HG03139 (cell line): ENCODE results near the gene CEP55.

ENCODE experiments used
- ATAC-seq: cut with Tn5 transposase; IDR thresholded peaks from one replicate; pipeline ENCODE4 v1.9.1; 2021; ENCODE audit not compliant: unreplicated experiment

The CEP55 gene

GRCh38 chr10:93468461-93469213 lies 27.8 kb upstream of the CEP55 start:
- ATAC-seq, result no peak

- no peak for ATAC-seq
Observed at GRCh38 chr10:93469454-93469853, 27.0 kb upstream of the CEP55 start.

- no peak for ATAC-seq
Observed at GRCh38 chr10:93471110-93471651, 25.2 kb upstream of the CEP55 start.

- ATAC-seq, result no peak
Observed at GRCh38 chr10:93473161-93473560, 23.3 kb upstream of the CEP55 start.

GRCh38 chr10:93473804-93474472 lies 22.5 kb upstream of the CEP55 start:
- no peak for ATAC-seq

GRCh38 chr10:93475227-93475626 lies 21.2 kb upstream of the CEP55 start:
- ATAC-seq, result no peak

- no peak for ATAC-seq
Observed at GRCh38 chr10:93475871-93476270, 20.5 kb upstream of the CEP55 start.

GRCh38 chr10:93476756-93477155 lies 19.7 kb upstream of the CEP55 start:
- no peak for ATAC-seq

GRCh38 chr10:93478873-93479272 lies 17.5 kb upstream of the CEP55 start:
- ATAC-seq, result no peak

GRCh38 chr10:93481637-93482144 lies 14.7 kb upstream of the CEP55 start:
- no peak for ATAC-seq

- no peak for ATAC-seq
Observed at GRCh38 chr10:93482145-93482834, 14.1 kb upstream of the CEP55 start, which contains the start of gene MYOF. Gene MYOF, minus strand, starts transcription at chr10:93482334. Its CDS starts 140 bp downstream, at chr10:93482194.

GRCh38 chr10:93485690-93486089 lies 10.7 kb upstream of the CEP55 start:
- ATAC-seq, result no peak

- no peak for ATAC-seq
Observed at GRCh38 chr10:93488956-93489528, 7.4 kb upstream of the CEP55 start.

GRCh38 chr10:93491602-93492121 lies 4.8 kb upstream of the CEP55 start:
- no peak for ATAC-seq

GRCh38 chr10:93493162-93493561 lies 3.2 kb upstream of the CEP55 start:
- ATAC-seq, result no peak

- ATAC-seq, result no peak
Observed at GRCh38 chr10:93494494-93494893, 1.9 kb upstream of the CEP55 start.

GRCh38 chr10:93495654-93496321 lies 624 bp upstream of the CEP55 start:
- peak; percentile 20 for ATAC-seq

GRCh38 chr10:93498166-93498565 lies 1.8 kb downstream of the CEP55 start:
- ATAC-seq, result no peak

- no peak for ATAC-seq
Observed at GRCh38 chr10:93501650-93502049, 5.2 kb downstream of the CEP55 start.

- ATAC-seq, result no peak
Observed at GRCh38 chr10:93503075-93503474, 6.7 kb downstream of the CEP55 start.
